ENCODE measurements around the gene ANO1. TPM values are rescaled to one million over a fixed set of nuclear protein-coding genes. Genes with fewer than 3 reads are reported as not detected.
"Not testable (repeated sequence)": the region's sequence is repeated elsewhere in the genome, so short reads cannot be mapped to it uniquely, and the experiment has no call there.

The ANO1 gene
- 18.2 TPM for polyA plus RNA-seq (ENCODE audit: insufficient read length)
- long read RNA-seq, donor 1: 0 reads
- long read RNA-seq, donor 2, partial matches to known transcripts: 0 of 1 reads
- long read RNA-seq, donor 2, other reads (novel, unspliced or antisense): 0 of 1 reads
- long read RNA-seq, donor 3: 0 reads
- long read RNA-seq, donor 4: 0 reads
- long read RNA-seq, donor 5: 0 reads
- long read RNA-seq, donor 6, partial matches to known transcripts: 8 of 8 reads
- long read RNA-seq, donor 6, other reads (novel, unspliced or antisense): 0 of 8 reads
- long read RNA-seq, donor 7: 0 reads
- long read RNA-seq, donor 8: 0 reads

GRCh38 chr11:70078095-70078780 lies at the start of gene ANO1:
TSS of gene ANO1 (plus strand) at chr11:70078317. CDS start at chr11:70078607, 290 bp downstream.
- DNase-seq: no peak

GRCh38 chr11:70029115-70029860 lies 48.8 kb upstream of the ANO1 start:
- peak; percentile 10 for DNase-seq

DNA sequence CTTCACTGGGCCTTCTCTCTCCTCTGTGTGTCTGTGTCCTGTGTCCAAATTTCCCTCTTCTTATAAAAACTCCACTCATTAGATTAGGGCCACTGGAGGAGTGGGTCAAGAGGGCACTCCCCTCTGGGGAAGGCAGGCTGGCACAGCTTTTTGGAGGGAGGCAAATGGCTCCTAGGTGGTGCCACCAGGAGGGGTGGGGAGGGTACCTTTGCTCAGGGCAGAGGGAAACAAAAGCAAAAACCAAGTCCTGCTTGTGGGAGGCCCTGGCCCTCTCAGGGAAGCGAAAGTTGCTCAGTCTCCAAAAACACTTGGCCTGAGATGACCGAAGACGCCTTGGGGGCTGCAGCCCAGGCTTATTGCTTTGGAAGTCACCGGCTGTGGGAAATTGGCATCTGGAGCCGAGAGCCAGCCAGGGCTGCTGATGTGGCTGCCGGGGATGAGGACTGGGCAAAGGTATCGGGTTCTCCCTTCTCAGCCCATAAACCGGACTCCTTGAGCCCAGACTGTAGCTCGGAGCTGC lies 48.2 kb upstream of the ANO1 start:
- no peak for DNase-seq

DNA sequence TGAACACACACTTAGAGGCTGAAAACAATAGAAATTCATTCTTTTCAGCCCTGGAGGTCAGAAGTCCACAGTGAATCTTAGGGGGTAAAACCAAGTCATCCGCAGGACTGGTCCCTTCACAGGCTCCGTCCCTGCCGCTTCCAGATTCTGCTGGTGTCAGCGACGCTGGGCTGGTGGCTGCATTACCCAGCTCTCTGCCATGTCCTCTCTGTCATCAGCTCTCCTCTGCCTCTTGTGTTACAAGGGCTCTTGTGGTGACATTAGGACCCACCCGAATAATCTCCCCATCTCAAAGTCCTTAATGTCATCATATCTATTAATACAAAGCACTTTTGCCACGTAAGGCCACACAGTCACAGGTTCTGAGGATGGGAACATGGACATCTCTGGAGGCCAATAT lies 47.7 kb upstream of the ANO1 start:
- no peak for DNase-seq

DNA sequence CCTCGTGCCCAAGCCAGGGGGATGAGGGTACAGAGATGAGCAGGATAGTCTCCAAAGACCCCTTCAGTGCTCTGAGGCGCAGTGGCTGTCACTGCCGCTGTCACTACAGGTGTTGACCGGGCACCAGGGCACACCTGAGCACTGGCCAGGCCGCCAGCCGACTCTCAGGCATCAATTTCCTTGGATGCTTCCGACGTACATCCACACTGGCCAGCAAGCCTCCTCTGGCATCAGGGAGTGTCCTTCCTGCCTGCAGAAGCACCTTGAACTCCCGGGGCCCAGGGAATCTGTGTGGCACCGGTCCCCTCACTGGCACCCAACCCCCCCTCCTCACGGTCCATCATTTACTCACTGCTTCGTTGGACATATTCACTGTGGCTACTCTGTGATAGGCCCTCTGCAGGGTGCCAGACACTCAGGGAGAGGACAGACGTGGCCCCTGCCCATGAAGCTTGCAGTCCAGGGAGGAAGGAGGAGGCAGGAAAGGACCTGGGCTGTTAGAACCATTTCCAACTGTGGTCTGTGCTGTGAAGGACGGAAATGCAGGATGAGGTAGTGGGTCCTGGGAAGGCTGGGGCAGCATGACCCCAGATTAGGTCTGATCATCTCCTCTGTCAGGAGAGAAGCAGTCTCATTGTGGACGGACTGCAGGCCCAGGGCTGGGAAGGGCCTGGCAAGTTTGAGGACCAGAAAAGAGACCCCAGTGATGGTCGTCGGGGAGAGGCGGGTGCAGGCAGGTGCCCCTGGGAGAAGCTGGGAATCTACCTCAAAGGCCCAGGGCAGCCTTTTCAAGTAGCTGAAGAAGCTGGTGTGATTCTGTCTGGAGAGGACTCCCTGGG lies 46.3 kb upstream of the ANO1 start:
- DNase-seq: no peak

DNA sequence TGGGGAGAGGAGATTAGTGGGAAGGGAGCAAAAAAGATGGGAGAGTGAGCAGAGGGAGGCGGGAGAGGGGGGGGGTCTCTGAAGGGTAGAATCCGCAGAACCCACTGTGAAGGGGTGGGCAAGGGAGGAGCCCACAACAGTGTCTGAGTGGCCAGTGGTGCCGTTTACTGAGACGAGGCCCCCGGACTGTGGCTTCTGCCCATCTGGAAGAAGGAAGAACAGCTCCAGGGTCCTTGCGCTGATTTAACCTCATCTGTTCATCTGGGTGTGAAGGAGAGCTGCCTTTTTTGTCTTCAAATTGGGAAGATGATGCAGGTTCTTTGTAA lies 45.7 kb upstream of the ANO1 start:
- DNase-seq: no peak

- no peak for DNase-seq
Measured at GRCh38 chr11:70032943-70033710, 45.0 kb upstream of the ANO1 start.

- DNase-seq: no peak
Measured at GRCh38 chr11:70033711-70034070, 44.4 kb upstream of the ANO1 start.

GRCh38 chr11:70034740-70035365 lies 43.3 kb upstream of the ANO1 start:
- no peak for DNase-seq

- DNase-seq: not testable (repeated sequence)
Measured at GRCh38 chr11:70035665-70036064, 42.5 kb upstream of the ANO1 start.

DNA sequence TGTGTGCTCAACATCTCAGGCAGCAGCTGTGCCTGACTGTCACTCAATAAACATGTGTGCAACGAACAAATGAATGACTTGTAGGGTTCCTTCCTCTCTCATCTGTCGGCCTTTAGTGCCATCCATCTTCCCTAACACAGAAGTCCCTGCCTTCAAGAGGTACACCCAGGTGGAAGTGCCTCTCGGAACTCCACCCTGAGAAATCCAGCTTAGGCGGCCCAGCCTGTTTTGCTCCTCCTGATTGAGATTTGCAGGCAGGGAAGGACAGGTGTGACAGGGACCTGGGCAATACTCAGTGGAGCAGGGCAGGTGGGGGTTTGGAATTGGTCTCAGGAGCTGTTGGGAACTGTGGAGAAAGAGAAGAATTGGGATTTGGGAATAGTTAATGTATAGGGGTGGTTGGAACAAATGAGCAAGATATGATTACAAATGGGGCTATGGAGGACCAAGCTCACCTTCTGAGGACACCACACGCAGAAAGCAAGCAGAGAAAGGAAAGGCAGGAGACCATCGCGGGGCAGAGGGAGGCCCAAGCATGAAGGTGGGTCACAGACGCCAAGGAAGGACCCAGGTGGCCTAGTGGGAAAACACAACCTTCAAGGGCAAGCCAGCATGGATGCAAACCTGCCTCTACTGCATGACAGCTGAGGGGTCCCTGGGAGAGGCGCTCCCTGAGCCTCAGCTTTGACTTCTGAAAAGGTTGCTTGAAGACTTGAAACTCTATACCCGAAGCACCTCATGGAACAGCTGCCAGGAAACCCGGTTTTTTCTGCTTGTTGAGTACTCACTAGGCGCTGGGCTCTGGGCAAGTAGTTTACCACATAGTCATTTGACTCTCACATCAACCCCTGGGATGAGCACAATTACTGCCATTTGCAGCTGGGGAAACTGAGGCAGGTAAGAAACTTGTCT lies 40.9 kb upstream of the ANO1 start:
- no peak for DNase-seq

DNA sequence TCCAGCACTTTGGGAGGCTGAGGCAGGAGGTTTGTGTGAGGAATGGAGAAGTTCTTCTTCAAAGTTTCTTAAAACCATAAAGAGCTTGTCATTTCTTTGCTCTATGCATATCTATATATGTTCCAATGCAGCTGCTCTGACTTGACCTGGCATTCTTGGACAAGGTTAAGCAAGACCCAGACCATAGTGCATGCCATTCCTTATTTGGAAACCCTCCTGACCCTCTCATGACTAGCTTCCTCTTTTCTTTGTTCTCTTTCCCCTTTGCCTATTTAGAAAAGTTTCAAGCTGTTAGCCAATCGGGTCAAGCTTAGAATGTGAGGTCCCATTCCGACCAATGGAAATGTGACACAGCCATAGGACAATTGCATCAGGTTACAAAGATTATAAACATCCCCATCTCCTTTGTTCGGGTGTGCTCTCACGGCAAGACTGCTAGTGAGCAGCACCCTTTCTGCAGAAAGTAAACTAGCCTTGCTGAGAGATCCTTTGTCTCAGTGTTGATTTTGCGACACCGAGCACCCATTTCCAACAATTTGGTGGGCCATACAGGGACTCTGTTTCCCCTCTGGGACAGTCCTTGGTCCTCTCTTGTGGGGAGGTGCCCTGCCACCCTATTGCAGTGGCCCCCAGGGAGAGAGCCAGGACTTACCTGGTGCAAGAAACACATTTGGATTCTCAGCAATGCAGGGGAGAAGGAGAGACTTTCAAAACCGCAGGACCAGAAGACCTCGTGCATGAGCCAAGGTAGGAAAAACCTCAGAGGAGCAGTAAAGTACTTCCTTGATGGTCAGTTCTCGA lies 39.9 kb upstream of the ANO1 start:
- no peak for DNase-seq

- DNase-seq: no peak
Measured at GRCh38 chr11:70040452-70040851, 37.7 kb upstream of the ANO1 start.

DNA sequence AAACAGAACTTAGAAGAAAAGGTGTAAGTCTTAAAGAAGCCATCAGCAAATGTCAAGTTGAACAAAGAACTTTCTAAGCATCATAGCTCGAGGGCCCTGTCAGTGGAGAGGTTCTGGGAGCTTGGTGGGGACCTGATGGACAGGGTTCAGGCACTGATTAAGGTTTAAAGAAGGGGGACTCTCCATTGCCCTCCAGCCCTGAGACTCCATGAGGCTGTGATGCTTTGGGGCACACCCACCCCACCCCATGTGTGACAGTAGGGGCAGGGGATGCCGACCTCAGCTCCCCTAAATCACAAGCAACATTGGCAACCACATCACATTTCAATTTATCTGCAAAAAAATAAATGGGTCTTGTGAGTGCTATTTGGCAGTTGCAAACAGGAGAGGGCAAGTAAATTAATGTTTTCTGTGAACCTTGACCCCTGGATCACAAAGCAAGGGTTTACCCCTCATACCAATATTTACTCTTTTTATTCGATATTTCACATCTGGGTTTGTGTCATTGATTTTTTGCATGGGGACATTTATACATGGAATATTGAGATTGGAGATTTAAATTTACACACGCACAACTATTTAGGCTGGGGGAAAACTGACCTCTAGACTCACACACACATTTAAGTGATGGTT lies 37.1 kb upstream of the ANO1 start:
- no peak for DNase-seq

DNA sequence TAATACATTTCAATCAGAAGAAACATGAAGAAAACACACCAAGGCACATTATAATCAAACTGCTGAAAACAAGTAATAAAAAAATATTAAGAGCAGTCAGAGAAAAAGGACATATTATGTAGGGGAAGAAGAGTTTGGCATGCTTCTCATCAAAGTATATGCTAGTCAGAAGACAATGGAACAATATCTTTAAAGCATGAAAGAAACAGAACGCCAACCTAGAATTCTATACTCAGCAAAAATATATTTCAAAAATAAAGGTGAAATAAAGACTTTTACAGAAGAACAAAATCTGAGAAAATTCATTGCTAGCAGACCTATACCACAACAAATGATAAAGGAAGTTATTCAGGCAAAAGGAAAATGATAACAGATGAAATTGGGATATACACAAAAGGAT lies 34.6 kb upstream of the ANO1 start:
- no peak for DNase-seq

- DNase-seq: no peak
Measured at GRCh38 chr11:70046089-70046488, 32.0 kb upstream of the ANO1 start.

GRCh38 chr11:70048279-70049024 lies 29.7 kb upstream of the ANO1 start:
- peak; percentile 19 for DNase-seq

DNA sequence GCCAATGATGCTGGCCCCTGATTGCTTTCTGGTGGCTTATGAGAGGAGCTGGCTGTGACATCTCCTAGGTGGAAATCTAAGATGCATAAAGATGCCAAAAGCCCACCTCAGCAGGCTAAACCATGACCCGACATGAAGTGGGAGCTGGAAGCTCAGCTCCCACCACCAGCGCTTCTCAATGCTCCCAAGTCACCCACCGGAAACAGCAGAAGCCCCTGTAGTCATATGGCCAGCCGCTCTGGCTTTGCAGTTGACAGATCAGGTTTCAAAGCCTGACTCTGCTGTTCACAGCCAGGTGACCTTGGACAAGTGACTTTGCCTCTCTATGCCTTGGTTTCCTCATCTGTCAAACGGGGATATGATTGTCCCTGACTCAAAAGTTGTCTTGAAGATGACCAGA lies 29.1 kb upstream of the ANO1 start:
- no peak for DNase-seq
